D721Med (cell line): ENCODE data around the gene SIMC1.
A peak's percentile ranks its signal among the peaks of the same experiment; 100 is the strongest.
"Not testable (repeated sequence)": the region's sequence is repeated elsewhere in the genome, so short reads cannot be mapped to it uniquely, and the experiment has no call there.

Experiments
- DNase-seq: peaks from one replicate; pipeline ENCODE4 v3.0.0; 2011; ENCODE audit warnings: low spot score; ENCODE audit not compliant: insufficient read length
- FAIRE-seq: peaks from 2 replicates; lab custom pipeline; 2011; peaks lifted over from hg19 to GRCh38; lab: Jason Lieb, UNC
- TF ChIP-seq, protein P1 (sequence below): IDR thresholded peaks from 2 replicates; pipeline ENCODE4 v1.5.1; 2012; ENCODE audit warnings: mild to moderate bottlenecking, control low read depth; ENCODE audit not compliant: insufficient read depth; ENCODE audit errors: missing control alignments

The SIMC1 gene

DNA sequence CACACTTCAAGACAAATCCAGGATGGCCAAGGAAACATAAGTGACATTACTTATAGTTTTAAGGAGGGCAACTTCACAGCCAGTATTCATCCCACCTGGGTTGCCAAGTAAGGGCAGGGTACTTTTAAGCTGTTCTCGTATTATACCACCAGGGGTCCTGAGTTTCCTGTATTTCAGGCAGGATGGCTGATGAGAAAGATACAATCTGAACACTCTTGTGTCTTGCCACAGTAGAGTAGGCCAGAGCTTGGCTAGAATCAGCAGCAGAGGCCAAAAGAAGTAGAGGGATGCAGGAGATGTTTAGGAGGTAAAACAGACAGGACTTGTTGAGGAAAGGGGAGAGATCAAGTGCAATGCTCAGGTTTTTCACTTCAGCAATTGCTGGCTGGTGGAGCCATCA is 3.1 kb upstream of the SIMC1 start:
- not testable (repeated sequence) for FAIRE-seq, DNase-seq
- TF ChIP-seq, protein P1, sequence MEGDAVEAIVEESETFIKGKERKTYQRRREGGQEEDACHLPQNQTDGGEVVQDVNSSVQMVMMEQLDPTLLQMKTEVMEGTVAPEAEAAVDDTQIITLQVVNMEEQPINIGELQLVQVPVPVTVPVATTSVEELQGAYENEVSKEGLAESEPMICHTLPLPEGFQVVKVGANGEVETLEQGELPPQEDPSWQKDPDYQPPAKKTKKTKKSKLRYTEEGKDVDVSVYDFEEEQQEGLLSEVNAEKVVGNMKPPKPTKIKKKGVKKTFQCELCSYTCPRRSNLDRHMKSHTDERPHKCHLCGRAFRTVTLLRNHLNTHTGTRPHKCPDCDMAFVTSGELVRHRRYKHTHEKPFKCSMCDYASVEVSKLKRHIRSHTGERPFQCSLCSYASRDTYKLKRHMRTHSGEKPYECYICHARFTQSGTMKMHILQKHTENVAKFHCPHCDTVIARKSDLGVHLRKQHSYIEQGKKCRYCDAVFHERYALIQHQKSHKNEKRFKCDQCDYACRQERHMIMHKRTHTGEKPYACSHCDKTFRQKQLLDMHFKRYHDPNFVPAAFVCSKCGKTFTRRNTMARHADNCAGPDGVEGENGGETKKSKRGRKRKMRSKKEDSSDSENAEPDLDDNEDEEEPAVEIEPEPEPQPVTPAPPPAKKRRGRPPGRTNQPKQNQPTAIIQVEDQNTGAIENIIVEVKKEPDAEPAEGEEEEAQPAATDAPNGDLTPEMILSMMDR: peak; percentile 45

DNA sequence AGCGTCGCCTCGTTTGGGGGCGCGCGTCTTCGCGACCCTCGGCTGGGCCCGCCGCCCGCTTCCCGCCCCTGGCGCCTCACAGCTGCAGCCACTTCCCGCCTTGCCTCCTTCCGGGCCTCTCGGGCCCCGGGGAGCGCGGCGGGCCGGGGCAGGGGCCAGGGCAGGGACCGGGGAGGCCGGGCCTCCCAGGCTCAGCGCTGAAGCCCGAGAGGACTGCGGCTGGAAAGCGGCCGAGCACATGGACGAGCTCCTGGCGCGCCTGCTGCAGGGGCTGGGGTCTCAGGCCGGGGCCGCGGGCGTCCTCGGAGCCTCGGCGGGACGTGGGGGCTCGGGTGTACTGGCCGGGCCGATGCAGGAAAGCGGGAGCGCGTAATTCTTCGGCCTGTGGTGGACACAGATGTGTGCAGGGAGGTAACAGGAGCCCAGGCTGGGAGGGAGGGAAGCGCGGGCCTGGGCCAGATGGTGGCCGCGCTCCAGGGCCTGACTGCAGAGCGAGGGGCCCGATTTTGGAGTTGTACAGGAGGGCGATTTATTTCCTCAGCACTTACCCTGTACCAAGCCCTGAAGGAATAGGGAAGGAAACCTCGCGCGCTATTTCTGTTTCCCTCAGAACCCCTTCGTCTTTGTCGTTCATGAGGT is 540 bp downstream of the SIMC1 start:
- not testable (repeated sequence) for FAIRE-seq, DNase-seq

DNA sequence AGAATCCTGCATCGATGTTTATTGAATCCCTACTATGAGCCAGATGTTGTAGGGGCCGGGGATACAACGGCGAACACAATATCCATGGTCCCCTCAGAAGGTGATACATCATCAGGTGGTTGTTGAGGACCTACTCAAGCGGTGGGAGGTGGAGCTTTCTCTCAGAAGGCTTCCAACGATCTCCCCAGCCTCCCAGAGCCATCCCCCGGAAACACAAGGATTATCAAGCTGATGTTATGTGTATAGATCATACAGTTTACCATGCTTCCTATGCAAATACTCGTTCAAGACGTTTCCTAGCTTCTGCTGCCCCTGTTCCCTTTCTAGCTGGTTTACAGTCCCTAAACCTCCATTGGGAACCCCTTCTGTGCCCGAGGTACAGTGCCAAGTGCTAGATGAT is 1.1 kb downstream of the SIMC1 start:
- FAIRE-seq: peak; percentile 55
- not testable (repeated sequence) for DNase-seq

DNA sequence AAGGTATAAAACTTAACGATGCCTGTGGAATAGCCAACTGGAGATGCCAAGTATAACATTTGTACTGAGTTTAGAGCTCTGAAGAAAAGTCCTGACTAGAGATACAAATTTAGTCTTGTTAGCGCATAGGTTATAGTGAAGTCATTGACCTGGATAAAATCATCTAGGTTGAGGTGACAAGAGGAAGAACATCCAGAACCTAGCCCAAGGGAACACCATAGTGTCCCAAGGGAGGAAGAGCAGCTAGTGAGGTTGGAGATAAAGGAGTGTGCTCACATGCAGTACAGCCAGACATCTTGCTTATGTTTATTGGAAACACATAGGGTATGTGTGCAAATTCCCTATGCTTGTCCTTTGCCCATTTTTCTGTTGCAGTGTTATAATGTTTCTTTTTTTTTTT is 6.1 kb downstream of the SIMC1 start:
- not testable (repeated sequence) for FAIRE-seq, DNase-seq

DNA sequence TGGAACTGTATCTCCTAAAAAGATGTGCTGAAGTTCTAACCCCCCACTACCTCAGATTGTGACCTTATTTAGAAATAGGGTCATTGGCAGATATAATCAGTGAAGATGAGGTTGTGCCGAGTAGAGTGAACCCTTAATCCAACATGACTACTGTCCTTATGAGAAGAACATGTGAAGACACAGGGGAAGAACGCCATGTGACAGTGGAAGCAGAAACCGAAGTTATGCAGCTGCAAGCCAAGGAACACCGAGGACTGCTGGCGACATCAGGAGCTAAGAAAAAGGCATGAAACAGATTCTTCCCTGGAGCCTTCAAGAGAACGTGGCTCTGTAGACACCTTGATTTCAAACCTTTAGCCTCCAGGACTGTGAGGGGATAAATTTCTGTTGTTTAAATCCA is 6.8 kb downstream of the SIMC1 start:
- FAIRE-seq, DNase-seq: not testable (repeated sequence)

DNA sequence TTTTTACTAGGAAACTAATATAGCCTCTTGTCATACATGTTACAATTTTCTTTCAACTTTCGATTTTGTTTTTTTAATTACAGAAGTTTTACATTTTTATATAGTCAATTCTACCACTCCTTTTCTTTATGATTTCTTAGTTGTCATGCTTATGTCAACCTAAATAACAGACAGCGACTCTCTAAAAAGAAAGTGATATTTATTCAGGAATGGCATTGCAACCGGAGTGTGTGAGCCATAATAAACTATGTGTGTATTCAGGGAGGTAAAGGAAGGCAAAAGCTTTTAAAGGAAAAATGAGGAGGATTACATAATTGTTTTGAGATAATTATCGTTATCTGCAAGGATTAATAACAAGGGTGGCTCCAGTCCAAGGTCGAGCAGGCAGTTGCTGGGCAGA is 7.3 kb downstream of the SIMC1 start:
- FAIRE-seq, DNase-seq: not testable (repeated sequence)

DNA sequence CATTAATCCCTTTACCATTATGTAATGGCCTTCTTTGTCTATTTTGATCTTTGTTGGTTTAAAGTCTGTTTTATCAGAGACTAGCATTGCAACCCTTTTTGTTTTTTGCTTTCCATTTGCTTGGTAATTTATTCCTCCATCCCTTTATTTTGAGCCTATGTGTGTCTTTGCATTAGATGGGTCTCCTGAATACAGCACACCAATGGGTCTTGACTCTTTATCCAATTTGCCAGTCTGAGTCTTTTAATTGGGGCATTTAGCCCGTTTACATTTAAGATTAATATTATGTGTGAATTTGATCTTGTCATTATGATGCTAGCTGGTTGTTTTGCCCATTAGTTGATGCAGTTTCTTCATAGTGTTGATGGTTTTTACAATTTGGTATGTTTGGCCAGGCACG is 12.5 kb downstream of the SIMC1 start:
- not testable (repeated sequence) for DNase-seq, FAIRE-seq

DNA sequence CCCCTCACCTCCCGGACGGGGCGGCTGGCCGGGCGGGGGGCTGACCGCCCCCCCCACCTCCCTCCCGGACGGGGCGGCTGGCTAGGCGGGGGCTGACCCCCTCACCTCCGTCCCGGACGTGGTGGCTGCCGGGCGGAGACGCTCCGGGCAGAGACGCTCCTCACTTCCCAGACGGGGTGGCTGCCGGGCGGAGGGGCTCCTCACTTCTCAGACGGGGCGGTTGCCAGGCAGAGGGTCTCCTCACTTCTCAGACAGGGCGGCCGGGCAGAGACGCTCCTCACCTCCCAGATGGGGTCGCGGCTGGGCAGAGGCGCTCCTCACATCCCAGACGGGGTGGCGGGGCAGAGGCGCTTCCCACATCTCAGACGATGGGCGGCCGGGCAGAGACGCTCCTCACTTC is 13.9 kb downstream of the SIMC1 start:
- not testable (repeated sequence) for DNase-seq, FAIRE-seq

DNA sequence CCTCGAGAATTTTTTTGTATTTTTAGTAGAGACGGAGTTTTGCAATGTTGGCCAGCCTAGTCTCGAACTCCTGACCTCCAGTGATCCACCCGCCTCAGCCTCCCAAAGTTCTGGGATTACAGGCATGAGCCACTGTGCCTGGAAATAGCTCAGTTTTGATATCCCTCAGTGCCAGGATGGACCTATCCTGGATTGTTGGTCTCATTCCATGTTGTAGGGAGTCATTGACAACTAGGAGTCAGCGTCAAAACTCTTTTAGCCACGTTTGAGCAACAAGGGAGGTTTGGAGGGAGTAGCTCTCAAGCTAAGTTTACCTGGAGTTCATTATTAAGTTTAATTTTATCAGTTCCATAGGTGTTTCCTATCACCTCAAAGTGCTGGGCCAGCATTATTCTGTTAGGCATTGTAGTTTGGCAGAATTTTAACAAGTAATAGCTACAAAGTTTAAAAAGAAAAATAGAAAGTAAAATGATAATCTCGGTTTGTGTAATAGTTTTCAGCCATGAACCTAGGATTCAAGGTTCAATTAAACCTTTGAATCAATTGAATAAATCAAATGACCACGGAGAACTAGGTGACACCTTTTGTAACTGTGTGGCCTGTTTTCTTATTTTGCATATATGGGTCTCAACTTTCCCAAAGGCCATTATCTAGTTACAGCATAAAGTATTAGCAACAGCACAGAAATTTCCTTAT is 15.3 kb downstream of the SIMC1 start:
- not testable (repeated sequence) for FAIRE-seq, DNase-seq

DNA sequence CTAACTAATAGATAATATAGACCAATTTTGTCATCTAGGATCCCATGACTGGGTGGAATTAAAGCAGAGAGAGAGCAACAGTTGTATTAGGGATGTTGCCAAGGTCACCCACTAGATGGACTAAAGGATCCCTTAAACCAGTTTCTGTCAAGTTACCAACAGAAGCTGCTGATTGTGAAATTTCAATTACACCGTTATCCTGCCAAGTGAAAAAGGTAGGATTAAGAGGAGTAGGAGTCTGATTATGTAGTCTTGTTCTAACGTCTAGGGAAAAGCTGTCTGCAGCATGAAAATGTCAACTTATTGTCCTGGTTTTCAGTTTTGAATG is 15.8 kb downstream of the SIMC1 start:
- DNase-seq, FAIRE-seq: not testable (repeated sequence)

DNA sequence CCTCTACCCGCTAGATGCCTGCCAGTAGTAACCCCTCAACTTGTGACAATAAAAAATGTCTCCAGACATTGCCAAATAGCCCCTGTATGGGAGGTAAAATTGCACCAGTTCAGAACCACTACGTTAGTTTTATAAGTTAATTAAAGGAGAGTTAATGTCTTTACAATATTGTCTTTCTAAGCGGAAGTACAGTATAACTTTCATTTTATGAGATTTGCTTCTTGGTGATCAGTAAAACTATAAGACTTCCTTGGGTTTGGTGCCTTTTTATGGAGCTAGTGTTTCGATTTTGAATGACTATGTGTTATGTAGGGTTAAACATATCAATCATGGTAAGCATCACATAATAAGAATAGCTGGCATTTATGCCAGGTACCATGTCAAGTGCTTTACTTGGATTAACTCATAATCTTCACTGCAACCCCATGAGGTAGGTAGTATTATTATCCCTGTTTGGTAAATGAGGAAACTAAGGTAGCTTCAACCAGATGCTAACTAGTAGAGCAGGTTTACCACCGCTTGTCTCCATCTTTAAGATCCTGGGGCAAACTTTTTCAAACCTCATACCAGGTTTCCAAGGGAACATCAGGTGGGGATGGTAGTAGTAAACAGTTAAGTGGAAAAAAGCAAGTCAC is 19.8 kb downstream of the SIMC1 start:
- not testable (repeated sequence) for DNase-seq, FAIRE-seq

DNA sequence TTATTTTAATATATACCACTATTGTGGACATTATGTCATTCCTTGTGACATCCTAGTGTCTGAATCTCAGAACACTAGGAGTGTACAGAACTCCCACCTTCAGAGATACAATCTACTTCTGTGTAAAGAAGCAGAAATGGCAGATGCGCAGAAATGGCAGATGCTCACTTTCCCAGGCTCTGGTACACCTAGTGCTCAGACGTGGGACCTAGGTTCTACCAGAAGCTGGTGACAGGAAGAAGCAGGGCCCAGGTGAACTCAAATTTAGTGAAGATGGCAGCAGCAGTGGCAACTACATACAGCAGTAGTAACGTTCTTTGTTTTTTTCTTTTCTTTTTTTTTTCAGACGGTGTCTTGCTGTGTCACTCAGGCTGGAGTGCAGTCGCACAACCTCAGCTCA is 22.5 kb downstream of the SIMC1 start:
- not testable (repeated sequence) for FAIRE-seq, DNase-seq

DNA sequence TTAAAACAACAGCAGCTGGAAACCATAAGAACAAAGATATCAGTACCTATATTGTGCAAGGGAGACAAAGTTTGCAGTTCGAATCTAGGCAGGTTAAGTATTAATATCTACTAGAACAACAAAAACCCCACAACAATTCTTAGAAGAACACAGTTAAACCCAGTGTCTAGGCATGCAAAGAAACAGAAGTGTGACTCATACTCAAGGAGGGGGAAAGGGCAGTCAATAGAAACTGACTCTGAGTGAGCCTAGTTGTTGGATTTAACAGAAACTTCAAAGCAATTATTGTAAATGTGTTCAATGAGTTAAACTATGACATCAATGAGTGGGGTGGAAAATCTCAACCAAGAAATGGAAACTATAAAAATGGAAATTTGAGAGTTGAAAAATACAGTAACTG is 28.2 kb downstream of the SIMC1 start:
- FAIRE-seq: peak; percentile 41
- not testable (repeated sequence) for DNase-seq

DNA sequence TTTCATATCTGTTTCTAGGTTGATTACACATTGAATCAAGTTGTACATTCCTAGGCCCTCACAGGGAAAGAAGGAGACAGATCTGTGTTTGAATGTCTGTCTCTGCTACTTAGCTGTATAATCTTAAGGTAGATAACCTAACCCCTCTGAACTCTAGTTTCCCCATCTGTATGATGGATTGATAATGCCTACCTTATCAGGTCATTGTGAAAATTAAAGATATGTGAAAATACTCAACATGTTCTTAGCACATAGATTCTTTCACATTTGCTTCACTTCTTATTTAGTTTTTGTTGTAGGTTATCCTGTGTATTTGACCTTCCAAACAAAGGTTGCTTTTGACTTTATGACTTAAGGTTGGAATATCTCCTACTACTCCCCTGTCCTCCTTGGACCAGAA is 50.8 kb downstream of the SIMC1 start:
- not testable (repeated sequence) for FAIRE-seq, DNase-seq

DNA sequence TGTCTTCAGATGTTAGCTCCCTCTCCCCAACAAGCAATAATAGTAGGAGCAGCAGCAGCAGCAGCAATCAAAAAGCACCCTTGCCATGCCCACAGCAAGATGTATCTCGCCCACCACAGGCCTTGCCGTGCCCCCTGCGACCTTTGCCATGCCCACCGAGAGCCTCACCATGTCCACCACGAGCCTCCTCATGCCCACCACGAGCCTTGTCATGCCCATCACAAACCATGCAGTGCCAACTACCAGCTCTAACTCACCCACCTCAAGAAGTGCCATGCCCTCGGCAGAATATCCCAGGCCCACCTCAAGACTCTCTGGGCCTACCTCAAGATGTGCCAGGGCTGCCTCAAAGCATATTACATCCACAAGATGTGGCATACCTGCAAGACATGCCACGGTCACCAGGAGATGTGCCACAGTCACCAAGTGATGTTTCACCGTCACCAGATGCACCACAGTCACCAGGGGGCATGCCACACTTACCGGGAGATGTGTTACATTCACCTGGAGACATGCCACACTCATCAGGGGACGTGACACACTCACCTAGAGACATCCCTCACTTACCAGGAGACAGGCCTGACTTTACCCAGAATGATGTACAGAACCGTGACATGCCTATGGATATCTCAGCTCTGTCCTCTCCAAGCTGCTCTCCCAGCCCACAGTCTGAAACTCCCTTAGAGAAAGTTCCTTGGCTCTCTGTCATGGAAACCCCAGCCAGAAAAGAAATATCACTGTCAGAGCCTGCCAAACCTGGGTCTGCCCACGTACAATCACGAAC is 52.0 kb downstream of the SIMC1 start:
- DNase-seq, FAIRE-seq: not testable (repeated sequence)

DNA sequence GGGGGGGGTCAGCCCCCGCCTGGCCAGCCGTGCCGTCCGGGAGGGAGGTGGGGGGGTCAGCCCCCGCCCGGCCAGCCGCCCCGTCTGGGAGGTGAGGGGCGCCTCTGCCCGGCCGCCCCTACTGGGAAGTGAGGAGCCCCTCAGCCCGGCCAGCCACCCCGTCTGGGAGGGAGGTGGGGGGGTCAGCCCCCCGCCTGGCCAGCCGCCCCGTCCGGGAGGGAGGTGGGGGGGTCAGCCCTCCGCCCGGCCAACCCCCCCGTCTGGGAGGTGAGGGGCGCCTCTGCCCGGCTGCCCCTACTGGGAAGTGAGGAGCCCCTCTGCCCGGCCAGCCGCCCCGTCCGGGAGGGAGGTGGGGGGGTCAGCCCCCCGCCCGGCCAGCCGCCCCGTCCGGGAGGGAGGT is 67.1 kb downstream of the SIMC1 start:
- not testable (repeated sequence) for FAIRE-seq, DNase-seq
